Measurements from ENCODE around the gene ARRDC4.

Gene ARRDC4

GRCh38 chr15:97995192-97995591 is 34.7 kb downstream of the ARRDC4 start:
- peak; percentile 56 for DNase-seq (ENCODE audit: low read depth, low spot score)
- H3K27ac ChIP-seq, result peak overlapping the region; percentile 93

GRCh38 chr15:97995881-97996603 is 35.5 kb downstream of the ARRDC4 start:
- DNase-seq (ENCODE audit: low read depth, low spot score), result peak; percentile 77
- peak overlapping the region; percentile 93 for H3K27ac ChIP-seq

DNA sequence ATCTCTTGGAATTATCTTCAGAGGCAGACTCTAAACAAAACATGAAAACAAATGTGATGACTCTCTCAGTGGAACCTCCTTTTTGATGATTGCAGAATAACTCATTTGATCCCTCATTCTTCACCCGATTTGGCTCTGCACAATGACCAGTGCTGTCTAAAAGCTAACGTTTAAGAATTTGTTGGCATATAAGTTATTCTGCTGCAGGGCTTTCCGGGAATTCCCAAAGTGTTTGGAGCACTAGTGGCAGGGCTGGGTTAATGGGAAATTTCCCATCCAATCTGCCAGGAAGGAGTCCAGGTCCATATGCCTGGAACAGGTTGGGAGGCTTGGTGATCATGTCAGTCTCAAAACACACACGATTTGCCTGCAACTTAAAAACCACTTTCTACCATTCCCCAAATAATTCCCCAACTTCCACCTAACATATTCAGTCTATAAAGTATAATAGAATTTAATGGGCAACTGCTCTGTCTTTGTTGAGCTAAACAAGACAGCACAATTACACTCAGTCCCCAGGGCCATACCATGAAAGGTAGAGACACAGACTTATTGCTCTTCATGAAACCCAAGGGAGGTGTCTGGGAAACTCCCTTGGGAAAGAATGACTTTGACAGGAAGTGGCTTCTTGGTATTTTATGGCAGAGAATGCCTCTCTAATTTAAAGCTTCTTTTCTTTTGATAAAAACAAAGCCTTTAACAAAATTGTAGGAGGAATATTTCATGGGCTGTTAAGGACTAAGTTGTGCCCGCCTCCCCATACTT is 38.0 kb downstream of the ARRDC4 start:
- no peak for DNase-seq (ENCODE audit: low read depth, low spot score)

DNA sequence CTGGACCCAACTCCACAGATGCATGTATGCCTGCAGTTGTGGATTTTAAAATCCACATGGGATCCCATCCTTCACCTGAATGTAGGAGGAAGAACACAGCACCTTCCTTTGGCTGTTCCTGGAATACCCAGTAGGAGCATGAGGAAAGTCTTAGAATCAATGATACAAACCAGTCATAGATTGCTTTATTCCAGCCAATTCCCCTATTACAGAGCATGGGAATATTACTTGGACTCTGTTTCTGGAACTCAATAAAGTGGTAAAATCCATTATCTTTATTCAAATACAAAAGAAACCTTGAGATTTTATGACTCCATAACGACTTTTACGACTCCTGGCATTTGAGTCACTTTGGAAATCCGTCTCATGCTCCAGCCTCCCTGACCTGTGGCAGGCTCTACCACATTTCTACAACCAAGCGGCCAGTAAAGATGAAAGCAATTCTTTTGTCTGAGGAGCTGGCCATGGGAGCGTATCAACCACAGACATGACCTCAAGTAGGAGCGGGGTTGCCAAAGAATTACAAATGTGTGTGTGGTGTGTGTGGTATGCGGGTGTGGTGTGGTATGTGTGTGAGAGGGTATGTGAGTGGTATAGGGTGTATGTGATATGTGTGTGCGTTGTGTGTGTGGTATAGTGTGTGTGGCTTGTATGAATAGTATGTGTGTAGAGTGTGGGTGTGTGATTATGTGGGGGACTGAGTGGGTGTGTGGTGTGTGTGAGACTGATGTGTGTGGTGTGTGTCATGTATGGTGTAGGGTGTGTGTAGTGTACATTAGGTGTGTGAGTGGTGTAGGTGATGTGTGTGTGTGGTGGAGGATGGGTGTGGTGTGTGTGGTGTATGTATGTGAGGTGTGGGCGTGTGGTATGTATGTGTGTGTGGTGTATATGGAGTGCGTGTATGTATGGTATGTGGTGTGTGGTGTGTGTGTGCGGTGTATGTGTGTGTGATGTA is 40.0 kb downstream of the ARRDC4 start:
- DNase-seq (ENCODE audit: low read depth, low spot score), result peak; percentile 91
- H3K27ac ChIP-seq, result peak overlapping the region; percentile 64

More for the DNA sequence above, 38.0 kb downstream of the ARRDC4 start:
- H3K27ac ChIP-seq, result peak overlapping the region; percentile 64

DNA sequence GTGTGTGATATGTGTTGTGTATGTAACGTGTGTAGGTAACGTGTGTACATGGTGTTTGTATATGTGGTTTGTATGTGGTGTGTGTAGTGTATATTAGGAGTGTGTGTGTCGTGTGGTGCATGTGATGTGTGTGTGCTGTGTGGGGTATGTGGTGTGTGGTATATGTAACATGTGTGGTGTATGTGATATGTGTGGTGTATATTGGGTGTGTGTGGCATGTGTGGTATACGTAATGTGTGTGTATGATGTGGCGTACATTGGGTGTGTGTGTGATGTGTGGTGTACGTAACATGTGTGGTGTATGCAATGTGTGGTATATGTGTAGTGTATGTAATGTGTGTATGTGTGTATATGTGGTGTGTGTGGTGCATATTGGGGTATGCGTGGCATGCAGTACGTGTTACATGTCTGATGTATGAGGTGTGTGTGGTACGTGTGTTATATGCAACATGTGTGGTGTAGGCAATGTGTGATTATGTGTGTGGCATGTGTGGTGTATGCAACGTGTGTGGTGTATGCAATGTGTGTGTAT is 41.2 kb downstream of the ARRDC4 start:
- H3K27ac ChIP-seq, result no peak overlapping the region
- no peak for DNase-seq (ENCODE audit: low read depth, low spot score)

DNA sequence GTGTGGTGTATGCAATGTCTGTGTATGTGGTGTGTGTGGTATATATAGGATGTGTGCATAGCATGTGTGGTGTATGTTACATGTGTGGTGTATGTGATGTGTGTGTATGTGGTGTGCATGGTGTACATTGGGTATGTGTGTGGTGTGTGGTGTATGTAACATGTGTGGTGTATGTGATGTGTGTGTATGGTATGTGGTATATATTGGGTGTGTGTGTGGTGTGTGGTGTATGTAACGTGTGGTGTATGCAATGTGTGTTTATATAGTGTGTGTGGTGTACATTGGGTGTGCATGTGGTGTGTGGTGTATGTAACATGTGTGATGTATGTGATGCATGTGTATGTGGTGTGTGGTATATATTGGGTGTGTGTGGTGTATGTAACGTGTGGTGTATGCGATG is 41.9 kb downstream of the ARRDC4 start:
- DNase-seq (ENCODE audit: low read depth, low spot score), result no peak
- peak overlapping the region; percentile 88 for H3K27ac ChIP-seq

DNA sequence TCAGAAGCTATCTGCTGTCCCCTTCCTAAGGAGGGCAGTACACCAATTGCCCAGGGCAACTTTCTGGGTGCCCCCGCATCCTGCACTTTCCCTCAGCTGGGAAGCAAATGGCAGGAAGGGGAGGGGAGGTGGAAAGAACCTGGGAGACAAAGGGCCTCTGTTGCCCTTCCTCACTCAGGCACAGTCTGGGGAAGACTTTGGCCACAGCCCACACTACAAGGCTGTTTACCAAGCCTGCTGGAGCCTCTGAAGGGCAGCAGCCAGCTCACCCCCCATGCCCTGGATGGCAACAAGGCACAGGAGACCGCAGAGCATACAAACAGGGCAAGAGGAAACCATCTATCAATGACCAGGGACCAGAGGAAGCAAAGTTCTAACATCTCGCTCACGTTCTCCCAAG is 42.4 kb downstream of the ARRDC4 start:
- peak overlapping the region; percentile 88 for H3K27ac ChIP-seq
- no peak for DNase-seq (ENCODE audit: low read depth, low spot score)

DNA sequence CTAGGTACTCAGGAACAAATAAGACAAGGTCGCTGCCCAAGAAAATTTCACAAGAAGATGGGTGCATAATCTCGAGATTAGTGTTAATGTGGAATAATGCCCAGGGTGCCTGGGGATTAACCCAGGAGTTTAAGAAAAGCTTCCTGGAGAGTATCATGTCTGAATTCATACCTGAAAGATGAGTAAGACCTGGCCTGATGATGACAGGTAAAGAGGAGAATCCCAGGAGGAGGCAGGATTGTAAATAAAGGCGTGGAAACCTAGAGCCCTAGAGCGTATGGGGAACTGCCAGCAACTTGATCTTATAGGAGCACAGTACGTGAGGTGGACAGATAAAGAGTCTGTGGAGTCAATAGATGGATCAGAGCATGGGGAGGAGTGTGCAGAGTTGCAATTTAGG is 43.0 kb downstream of the ARRDC4 start:
- H3K27ac ChIP-seq, result peak overlapping the region; percentile 88

GRCh38 chr15:98003996-98004395 is 43.5 kb downstream of the ARRDC4 start:
- H3K27ac ChIP-seq, result peak overlapping the region; percentile 88
- DNase-seq (ENCODE audit: low read depth, low spot score), result peak; percentile 88

More for the DNA sequence above, 43.0 kb downstream of the ARRDC4 start:
- DNase-seq (ENCODE audit: low read depth, low spot score), result peak; percentile 95

DNA sequence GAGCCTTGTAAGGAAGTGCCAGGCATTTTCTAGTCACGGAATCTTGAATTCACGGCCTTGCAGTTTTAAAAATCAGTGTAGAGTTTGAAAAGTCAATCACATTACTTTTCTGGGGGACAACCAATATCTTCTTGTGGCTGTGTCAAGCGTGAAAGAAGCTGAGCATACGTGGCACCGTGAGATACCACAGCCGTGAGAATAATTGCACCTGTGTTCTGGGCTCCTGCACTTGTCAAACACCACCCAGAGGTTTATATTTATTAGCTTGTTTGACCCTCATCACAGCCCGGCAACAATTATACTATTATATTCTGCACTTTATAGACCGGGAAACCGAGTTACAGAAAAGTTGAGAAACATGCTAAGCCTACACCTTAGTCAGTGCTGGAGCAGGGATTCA is 45.2 kb downstream of the ARRDC4 start:
- DNase-seq (ENCODE audit: low read depth, low spot score), result no peak
- no peak overlapping the region for H3K27ac ChIP-seq

DNA sequence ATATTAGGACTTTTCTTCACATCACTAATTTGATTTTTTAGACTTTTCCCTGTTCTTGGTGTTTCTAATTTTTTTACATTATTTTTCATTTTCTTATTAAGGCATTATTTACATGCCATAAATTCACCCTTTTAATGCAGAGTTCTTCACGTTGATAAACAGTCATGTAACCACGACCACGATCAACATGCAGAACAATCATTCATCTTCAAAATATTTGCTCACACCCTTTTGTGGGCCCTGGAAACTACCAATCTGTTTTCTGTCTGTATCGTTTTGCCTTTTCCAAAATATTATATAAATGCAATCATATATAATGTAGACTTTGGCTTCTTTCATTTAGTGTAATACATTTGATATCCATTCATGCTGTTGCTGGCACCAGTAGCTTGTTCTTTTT is 48.7 kb downstream of the ARRDC4 start:
- DNase-seq (ENCODE audit: low read depth, low spot score), result no peak
- no peak overlapping the region for H3K27ac ChIP-seq

- no peak overlapping the region for H3K27ac ChIP-seq
- DNase-seq (ENCODE audit: low read depth, low spot score), result no peak
Measured at GRCh38 chr15:98009971-98010370, 49.5 kb downstream of the ARRDC4 start.

- no peak overlapping the region for H3K27ac ChIP-seq
- no peak for DNase-seq (ENCODE audit: low read depth, low spot score)
Measured at GRCh38 chr15:98012354-98012753, 51.9 kb downstream of the ARRDC4 start.

DNA sequence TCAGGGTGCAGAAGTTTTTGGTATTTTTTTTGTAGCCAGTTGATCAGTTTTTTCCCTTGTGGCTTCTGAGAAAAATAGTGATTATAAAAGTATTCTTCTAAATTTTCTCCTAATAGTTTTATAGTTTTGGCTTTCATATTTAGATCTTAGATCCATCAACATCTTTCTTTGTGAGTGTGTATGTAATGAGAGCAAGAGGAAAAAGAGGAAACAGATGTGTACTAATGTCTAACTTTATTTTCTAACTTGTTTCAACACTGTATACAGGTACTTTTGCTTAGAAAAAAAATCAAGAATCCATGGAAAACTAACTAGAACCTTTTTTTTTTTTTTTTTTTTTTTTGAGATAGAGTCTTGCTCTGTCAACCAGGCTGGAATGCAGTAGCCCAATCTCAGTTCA is 53.1 kb downstream of the ARRDC4 start:
- no peak for DNase-seq (ENCODE audit: low read depth, low spot score)
- no peak overlapping the region for H3K27ac ChIP-seq

DNA sequence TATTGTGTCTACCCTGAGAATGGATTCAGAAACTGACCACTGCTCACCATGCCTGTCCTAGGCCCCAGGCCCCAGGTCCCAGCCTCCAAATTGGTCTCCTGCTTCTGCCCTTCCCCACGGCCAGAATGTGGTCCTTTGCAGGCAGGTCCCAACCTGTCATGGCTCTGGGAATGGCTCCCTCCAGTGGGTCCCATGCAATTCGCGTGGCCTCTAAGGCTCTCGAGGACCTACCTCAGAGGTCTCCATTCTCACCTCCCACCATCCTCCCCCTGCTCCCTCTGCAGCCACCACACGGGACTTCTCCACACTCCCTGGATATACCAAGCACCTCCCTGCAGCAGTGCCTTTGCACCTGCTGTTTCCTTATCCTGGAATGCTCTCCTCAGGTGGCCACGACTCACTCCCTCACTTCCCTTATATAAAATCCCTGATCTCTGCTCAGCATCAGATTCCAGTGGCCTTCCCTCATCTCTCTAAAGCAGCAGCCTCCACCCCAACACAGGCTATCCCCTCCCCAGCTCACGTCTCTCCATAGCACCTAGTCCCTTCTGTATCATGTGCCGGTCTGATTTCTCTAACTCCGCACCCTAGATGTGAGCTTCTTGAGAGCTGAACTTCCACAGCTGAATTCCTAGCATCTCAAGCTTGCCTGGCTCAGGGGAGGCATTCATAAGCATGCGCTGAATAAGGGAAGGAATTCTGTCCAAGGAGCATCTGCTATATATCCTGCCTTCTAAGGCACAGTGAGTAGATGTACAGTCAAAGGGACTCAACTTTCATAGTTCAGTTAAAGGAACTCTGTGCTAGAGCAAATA is 56.9 kb downstream of the ARRDC4 start:
- DNase-seq (ENCODE audit: low read depth, low spot score), result no peak
- H3K27ac ChIP-seq, result no peak overlapping the region

DNA sequence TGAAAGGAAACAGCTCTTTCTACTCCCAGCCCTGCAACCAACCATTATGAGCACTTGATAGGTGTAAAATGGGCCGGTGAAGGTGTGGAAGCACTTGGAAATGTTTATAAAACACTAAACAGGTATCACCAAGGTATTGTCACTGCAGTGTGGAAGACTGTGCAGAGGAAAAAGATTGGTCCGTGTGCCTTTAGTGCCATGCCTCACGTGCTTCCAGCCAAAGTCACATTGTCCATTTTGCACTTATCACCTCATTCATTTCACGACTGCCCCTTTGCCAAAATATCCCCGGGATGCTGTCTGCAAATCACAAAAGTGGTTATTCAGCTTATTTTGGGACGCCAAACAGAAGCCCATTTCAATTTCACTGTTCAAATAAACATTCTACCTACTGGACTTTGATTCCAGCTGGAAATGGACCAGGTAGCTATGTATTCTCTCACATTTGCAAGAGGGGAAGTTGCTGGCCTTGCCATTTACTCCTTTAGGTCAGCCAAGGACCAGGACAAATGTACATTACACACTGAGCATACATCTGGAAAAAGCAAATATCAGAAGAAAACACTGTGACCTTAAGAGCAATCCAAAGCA is 58.4 kb downstream of the ARRDC4 start:
- no peak overlapping the region for H3K27ac ChIP-seq
- no peak for DNase-seq (ENCODE audit: low read depth, low spot score)

Measured in epithelial cell of prostate (primary cell).